ENCODE results near the gene ITFG1. TPM values are rescaled to one million over a fixed set of nuclear protein-coding genes. Genes with fewer than 3 reads are reported as not detected.

Gene ITFG1
- total and polyA plus RNA-seq, 2 of the 13 experiments (the other 11 are each of a cell fraction or from before 2014, with no cell fraction given), result 74.5 to 150 TPM

- TF ChIP-seq RNF2 (conservative IDR thresholded peaks at IDR 0.05; ENCODE audit: low read depth) (no peak), ZFP82 (CRISPR knock-in tag; IDR thresholded peaks at IDR 0.05; ENCODE audit: borderline replicate concordance) (no peak; the same call in 1 of the 2 replicates), MED13 (CRISPR knock-in tag; IDR thresholded peaks at IDR 0.05) (no peak), DRAP1 (CRISPR knock-in tag; IDR thresholded peaks at IDR 0.05) (peak; percentile 89), BCLAF1 (IDR thresholded peaks at IDR 0.05) (no peak), HIC2 (CRISPR knock-in tag; IDR thresholded peaks at IDR 0.05; ENCODE audit: low read depth) (no peak; the same call in 1 of the 2 replicates), FOSL2 (CRISPR knock-in tag; IDR thresholded peaks at IDR 0.05) (no peak; the same call in 1 of the 2 replicates), BRCA1 (CRISPR knock-in tag; IDR thresholded peaks at IDR 0.05) (peak; percentile 72; the same call in 1 of the 2 replicates), NCOR1 (IDR thresholded peaks at IDR 0.05; ENCODE audit: borderline replicate concordance, low read length) (peak; percentile 55; the same call in 1 of the 2 replicates), SIX1 (CRISPR knock-in tag; IDR thresholded peaks at IDR 0.05; ENCODE audit: borderline replicate concordance) (0 out of 2 replicates have a peak, but pooled peaks have one; percentile 43), TFAP4 (IDR thresholded peaks at IDR 0.05; ENCODE audit: borderline replicate concordance, low read depth) (peak; percentile 57; the same call in 1 of the 2 replicates), RAD51 (IDR thresholded peaks at IDR 0.05; ENCODE audit: borderline replicate concordance) (no peak), PBX3 (CRISPR knock-in tag; IDR thresholded peaks at IDR 0.05; ENCODE audit: borderline replicate concordance) (peak; percentile 81; the same call in 1 of the 2 replicates), MXD1 (CRISPR knock-in tag; IDR thresholded peaks at IDR 0.05) (peak; percentile 58; the same call in 1 of the 2 replicates), ZNF33A (CRISPR knock-in tag; IDR thresholded peaks at IDR 0.05; ENCODE audit: borderline replicate concordance) (no peak; the same call in none of the 2 replicates), RAD21 (CRISPR knock-in tag; IDR thresholded peaks at IDR 0.05) (peak; percentile 78), PLRG1 (conservative IDR thresholded peaks at IDR 0.05) (no peak), NFE2L2 (IDR thresholded peaks at IDR 0.05; ENCODE audit: low read length) (no peak), NR2F1 (CRISPR knock-in tag; IDR thresholded peaks at IDR 0.05) (no peak), CEBPG (CRISPR knock-in tag; IDR thresholded peaks at IDR 0.05) (peak; percentile 52), ZNF672 (CRISPR knock-in tag; IDR thresholded peaks at IDR 0.05) (no peak), HDAC2 (CRISPR knock-in tag; IDR thresholded peaks at IDR 0.05) (peak; percentile 51; the same call in 1 of the 2 replicates)
Observed at GRCh38 chr16:47460711-47461597, at the start of gene ITFG1, which contains the start of gene PHKB (continued).

Measured in HepG2 (cell line).